ENCODE data around the gene RTN3.

The RTN3 gene

GRCh38 chr11:63708764-63709163 is 27.5 kb downstream of the RTN3 start:
- no peak overlapping the region for H2AFZ ChIP-seq (ENCODE audit: low read length)
- H4K20me1 ChIP-seq (ENCODE audit: insufficient read depth, low read length) = no peaks in the 10 kb centered on the region
- H3K4me2 ChIP-seq (ENCODE audit: low read length) = no peak overlapping the region
- no peaks in the 10 kb centered on the region for H3K9me3 ChIP-seq (ENCODE audit: low read length)
- H3K79me2 ChIP-seq (ENCODE audit: insufficient read depth, low read length) = peaks cover 62% of the 10 kb centered on the region
- H3K9me2 ChIP-seq (ENCODE audit: low read depth, low read length) = no peaks in the 10 kb centered on the region
- no peak overlapping the region for H3K9ac ChIP-seq (ENCODE audit: low read length)
- no peak overlapping the region for H3K27ac ChIP-seq (ENCODE audit: low read depth, low read length, poor library complexity, severe bottlenecking)
- H3K36me3 ChIP-seq (ENCODE audit: insufficient read depth, low read length) = no peaks in the 10 kb centered on the region; the same call in 1 of the 2 replicates
- TF ChIP-seq CTCF (IDR thresholded peaks at IDR 0.05; ENCODE audit: low read length) = no peak
- no peak for TF ChIP-seq EZH2 (IDR thresholded peaks at IDR 0.05; ENCODE audit: borderline replicate concordance, low read length)
- peaks cover 15% of the 10 kb centered on the region for H3K4me1 ChIP-seq (ENCODE audit: insufficient read depth, low read length, severe bottlenecking)
- no peak overlapping the region for H3K4me3 ChIP-seq (ENCODE audit: low read depth, low read length, poor library complexity, severe bottlenecking)
- H3K27me3 ChIP-seq (ENCODE audit: insufficient read depth, low read length) = no peaks in the 10 kb centered on the region
- H3F3A ChIP-seq (ENCODE audit: insufficient read depth, low read length) = no peaks in the 10 kb centered on the region

- Histone ChIP-seq H3K27me3 (ENCODE audit: insufficient read depth, low read length) (no peaks in the 10 kb centered on the region), H3K9me3 (ENCODE audit: low read length) (no peaks in the 10 kb centered on the region), H3F3A (ENCODE audit: insufficient read depth, low read length) (no peaks in the 10 kb centered on the region), H3K79me2 (ENCODE audit: insufficient read depth, low read length) (peaks cover 64% of the 10 kb centered on the region), H4K20me1 (ENCODE audit: insufficient read depth, low read length) (no peaks in the 10 kb centered on the region), H3K4me2 (ENCODE audit: low read length) (no peak overlapping the region), H3K36me3 (ENCODE audit: insufficient read depth, low read length) (no peaks in the 10 kb centered on the region; the same call in 1 of the 2 replicates), H3K27ac (ENCODE audit: low read depth, low read length, poor library complexity, severe bottlenecking) (no peak overlapping the region), H3K9ac (ENCODE audit: low read length) (no peak overlapping the region), H3K4me3 (ENCODE audit: low read depth, low read length, poor library complexity, severe bottlenecking) (no peak overlapping the region), H2AFZ (ENCODE audit: low read length) (no peak overlapping the region), H3K9me2 (ENCODE audit: low read depth, low read length) (no peaks in the 10 kb centered on the region), H3K4me1 (ENCODE audit: insufficient read depth, low read length, severe bottlenecking) (peaks cover 11% of the 10 kb centered on the region)
- TF ChIP-seq CTCF (IDR thresholded peaks at IDR 0.05; ENCODE audit: low read length) (no peak), EZH2 (IDR thresholded peaks at IDR 0.05; ENCODE audit: borderline replicate concordance, low read length) (no peak)
Observed at GRCh38 chr11:63709336-63709884, 28.1 kb downstream of the RTN3 start.

GRCh38 chr11:63710476-63711217 is 29.3 kb downstream of the RTN3 start:
- TF ChIP-seq EZH2 (IDR thresholded peaks at IDR 0.05; ENCODE audit: borderline replicate concordance, low read length) (no peak), CTCF (IDR thresholded peaks at IDR 0.05; ENCODE audit: low read length) (no peak)
- no peak overlapping the region for H3K9ac ChIP-seq (ENCODE audit: low read length)
- H3K4me3 ChIP-seq (ENCODE audit: low read depth, low read length, poor library complexity, severe bottlenecking) = no peak overlapping the region
- no peaks in the 10 kb centered on the region for H3K4me1 ChIP-seq (ENCODE audit: insufficient read depth, low read length, severe bottlenecking)
- H3K36me3 ChIP-seq (ENCODE audit: insufficient read depth, low read length) = peaks cover 8% of the 10 kb centered on the region; the same call in 1 of the 2 replicates
- no peaks in the 10 kb centered on the region for H4K20me1 ChIP-seq (ENCODE audit: insufficient read depth, low read length)
- no peak overlapping the region for H3K4me2 ChIP-seq (ENCODE audit: low read length)
- no peaks in the 10 kb centered on the region for H3F3A ChIP-seq (ENCODE audit: insufficient read depth, low read length)
- no peaks in the 10 kb centered on the region for H3K9me3 ChIP-seq (ENCODE audit: low read length)
- H3K9me2 ChIP-seq (ENCODE audit: low read depth, low read length) = no peaks in the 10 kb centered on the region
- peaks cover 54% of the 10 kb centered on the region for H3K79me2 ChIP-seq (ENCODE audit: insufficient read depth, low read length)
- no peak overlapping the region for H3K27ac ChIP-seq (ENCODE audit: low read depth, low read length, poor library complexity, severe bottlenecking)
- no peaks in the 10 kb centered on the region for H3K27me3 ChIP-seq (ENCODE audit: insufficient read depth, low read length)
- H2AFZ ChIP-seq (ENCODE audit: low read length) = no peak overlapping the region
